ENCODE results near the gene IQCH.

IQCH gene

DNA sequence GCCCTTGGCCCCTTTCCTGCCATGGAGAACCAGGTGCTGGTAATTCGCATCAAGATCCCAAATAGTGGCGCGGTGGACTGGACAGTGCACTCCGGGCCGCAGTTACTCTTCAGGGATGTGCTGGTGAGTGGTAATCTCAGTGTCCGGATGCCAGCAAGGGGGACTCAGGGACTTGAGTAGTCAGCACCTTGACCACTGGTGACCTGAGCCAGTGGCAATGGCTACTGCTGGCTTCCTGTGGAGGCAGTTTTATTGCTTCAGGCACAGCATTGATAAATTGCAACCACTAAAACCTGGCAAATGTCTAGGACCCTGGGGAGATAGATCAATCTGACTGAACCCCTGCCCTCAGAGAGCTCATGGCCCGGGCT, 288.7 kb downstream of the IQCH start:
- no peak for FAIRE-seq

DNA sequence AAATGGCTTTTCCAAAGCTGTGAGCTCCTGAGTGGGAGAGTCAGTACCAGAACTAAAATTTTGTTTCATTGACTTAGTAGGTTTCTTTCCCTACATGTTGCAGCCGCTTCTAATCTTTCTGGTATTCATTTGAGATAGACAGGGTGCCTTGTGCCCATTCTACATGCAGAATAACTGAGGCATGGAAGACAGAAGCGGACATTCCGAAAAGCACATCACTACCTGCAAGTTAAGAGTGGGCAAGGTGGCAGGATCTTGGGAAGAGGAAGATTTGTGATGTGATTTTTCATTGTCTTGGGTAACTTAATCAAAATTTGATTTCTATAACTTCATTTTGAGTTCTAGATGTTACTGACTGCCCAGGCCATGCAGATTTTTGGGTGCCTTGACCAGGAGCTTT, 289.9 kb downstream of the IQCH start:
- FAIRE-seq, result no peak

DNA sequence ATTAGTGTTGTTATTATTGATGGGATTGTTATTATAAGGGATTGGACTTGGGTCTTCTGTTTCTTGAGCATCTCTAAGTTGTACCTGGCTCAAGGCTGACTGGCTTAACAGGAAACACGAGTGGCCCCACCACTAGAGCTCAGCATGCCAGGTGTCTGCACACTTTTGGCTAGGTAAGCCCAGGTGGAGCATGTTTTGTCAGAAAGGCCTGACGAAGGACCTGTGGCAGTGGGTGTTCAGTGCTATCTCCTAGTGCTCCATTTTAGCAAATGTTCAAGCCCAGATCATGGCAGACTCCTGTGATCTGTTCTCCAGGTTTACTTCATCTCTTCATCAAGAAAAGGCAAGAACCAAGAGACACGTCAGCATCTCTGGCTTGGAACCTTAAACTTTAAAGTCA, 291.3 kb downstream of the IQCH start:
- no peak for FAIRE-seq

DNA sequence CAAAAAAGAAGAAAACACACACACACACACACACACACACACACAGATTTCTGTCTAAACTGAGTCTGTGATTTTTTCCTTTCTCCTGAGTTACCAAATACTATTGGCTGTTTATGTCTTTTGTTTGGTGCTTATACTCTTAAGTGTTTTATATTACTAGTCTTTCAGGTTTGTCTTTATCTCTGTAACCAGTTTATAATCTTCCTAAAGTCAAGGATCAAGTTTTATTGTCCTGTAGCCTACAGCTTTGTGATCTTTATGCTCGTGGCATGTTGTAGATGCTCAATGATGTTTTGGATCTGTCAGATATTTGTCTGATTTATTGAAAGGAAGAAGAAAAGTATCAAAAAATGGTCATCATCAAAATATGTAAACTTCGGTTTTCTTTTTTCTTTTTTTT, 292.5 kb downstream of the IQCH start:
- FAIRE-seq, result no peak

DNA sequence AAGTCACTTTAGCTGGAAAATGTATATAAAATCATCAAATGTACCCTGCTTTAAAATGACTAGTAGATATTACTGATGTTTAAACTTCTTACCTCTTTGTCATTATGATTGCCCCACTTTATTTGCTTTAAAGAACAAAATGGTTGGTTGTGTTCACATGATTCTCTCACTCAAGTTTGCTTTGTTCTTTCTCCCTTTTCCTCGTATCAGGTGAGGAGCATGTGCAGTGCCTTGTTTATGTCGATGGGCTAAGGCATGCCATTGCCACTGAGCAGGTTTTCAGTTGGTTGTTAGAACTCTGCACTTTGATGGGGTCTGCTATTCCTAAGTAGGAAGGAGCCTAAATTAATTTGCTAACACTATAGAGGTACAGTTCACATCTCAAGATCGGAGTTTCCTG, 293.2 kb downstream of the IQCH start:
- no peak for FAIRE-seq

DNA sequence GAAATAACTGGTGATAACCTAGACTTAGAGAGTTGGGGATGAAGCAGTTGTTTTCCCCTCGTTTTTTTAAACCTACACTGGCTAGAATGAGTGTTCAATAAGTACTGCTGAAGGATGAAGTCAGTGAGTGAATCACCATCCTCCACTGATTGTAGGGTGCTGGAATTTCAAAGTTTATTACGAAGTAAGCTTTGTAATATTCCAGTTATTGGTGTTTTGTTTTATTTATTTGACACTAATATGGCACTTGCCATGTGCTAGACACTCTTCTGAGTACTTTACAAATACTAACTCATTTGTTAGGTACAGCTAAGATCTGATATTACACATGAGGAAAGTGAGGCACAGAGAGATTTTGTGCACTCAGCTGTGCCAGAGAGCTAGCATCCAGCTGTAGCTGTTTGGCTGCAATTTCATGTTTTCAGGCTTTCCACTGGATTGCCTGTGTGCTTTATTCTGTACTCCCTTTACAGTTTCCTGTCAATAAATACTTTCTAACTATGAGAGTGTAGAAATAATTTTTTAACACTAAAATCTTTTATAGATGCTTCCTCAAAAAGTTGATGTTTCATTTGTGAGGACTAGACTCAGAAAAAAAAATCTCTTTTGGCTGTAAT, 293.8 kb downstream of the IQCH start:
- FAIRE-seq, result no peak

DNA sequence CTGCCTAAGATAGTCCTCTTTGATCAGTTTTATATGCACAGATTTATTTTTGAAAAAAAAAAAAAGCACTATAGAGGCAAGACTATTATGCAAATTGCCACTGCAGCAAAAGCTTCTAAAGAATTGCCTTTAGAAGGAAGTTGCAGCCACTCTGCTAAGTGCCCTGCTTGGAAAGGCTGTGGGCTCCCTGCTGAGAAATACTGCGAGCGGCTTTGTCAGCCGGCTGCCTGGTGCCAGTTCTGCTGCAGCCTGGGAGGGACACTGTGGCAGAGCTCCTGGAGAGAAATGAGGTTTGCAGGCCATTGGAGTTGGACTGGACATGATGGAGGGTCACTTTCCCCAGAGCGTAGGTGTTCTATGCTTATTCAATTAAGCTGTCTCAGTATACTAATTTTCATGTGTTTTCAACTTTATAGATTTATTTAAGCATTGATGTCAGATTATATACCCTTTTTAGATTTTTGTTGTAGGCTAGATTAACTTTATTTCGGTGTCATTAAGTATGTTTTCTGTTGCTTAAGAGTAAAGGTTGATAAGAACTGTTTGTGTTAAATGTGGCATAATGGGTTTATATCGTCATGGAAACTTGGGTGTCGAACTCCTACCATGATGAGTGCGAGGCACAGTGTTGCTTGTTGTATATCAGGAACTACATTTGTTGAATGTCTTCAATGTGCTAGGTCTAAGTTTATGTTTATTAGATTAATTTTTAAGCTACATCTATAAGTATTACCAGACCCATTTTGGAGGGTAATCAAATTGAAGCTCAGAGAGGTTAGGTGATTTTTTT, 294.5 kb downstream of the IQCH start:
- no peak for FAIRE-seq

DNA sequence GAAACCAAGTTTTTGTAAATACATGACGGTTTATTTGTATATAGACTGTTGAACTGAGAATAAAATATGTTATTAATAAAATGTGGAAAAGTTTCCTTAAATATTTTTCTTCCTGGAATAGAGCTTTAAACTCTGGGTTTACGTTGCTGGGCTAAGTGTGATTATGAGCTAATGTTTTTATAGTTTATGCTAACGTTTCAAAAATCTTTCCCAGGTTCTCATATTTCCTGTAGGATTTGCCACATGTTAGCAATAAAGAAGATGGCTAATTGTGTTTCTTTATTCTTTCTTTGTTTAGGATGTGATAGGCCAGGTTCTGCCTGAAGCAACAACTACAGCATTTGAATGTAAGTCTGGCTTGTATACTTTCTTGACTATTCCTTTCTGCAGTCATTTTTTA, 295.1 kb downstream of the IQCH start:
- FAIRE-seq, result no peak

DNA sequence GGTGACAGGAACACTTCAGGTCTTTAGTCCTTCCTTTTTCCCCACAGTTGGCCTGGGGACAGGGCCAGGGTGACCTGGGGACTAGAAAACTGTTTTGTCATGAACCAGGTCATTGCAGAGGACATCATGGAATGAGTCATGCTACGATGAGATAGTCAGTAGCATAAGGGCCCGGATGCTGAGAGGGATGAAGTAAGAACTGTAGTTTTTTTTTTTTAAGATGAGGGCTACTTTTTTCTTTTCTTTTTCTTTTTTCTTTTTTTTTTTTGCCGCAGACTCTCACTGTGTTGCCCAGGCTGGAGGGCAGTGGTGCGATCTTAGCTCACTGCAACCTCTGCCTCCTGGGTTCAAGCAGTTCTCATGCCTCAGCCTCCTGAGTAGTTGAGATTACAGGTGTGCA, 295.9 kb downstream of the IQCH start:
- no peak for FAIRE-seq

DNA sequence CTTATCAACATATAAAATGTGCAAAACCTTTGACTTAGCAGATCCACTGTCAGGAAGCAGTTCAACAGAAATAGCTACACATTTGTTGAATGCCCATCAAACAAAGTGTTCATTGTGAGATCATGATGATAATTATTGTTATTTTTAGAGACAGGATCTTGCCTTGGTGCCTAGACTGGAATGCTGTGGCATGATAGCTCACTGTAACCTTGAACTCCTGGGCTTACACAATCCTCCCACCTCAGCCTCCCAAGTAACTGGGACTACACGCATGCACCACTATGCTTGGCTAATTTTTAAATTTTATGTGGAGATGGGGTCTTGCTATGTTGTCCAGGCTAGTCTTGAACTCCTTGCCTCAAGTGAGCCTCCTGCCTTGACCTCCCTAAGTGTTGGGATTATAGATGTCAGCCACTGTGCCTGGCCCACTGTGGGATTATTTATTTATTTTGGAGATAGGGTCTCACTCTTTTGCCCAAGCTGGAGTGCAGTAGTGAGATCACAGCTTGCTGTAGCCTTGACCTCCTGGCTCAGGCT, 296.7 kb downstream of the IQCH start:
- FAIRE-seq, result no peak

All from A204.1 (cell line).